ENCODE results near the gene PTPRE. TPM values are rescaled to one million over a fixed set of nuclear protein-coding genes. Genes with fewer than 3 reads are reported as not detected.

PTPRE gene
- total RNA-seq, 1 donor from 2014 or later: 2.4 TPM

DNA sequence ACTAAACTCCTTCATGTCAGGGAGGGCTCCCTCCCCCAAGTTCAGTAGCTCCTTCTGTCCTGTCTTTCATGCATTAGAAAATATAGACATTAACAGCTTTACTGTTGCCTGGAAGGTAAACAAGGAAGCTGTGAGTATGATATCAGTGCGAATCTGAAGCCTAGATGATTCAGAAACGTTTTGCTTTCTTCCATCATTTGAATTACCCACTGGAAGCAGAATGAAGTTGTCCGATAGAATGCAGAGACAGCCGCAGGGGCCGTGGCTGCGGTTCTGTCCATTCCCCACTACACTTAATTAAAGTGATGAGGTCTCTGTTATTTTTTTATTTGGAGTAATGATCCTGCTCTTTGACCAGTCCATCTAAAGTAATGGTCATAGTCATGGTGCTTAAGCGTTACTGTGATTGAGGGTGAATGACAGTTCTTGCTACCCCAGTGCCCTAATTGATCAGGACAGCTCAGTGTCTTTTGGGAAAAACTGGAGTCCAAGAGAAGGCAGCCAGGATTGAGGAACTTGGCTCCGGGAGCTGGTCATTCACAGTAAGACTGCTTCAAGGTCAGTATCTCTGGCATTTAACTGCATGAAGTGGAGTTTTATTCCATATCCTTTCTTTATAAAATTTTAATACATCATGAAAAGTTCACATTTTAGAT, 69.9 kb downstream of the PTPRE start:
- no peak for TF ChIP-seq CTCF (IDR thresholded peaks at IDR 0.05; ENCODE audit: unreplicated experiment)
- Mint-ChIP-seq H3K27me3 (peaks cover 12% of the 10 kb centered on the region), H3K4me3 (ENCODE audit: low read depth) (no peak overlapping the region), H3K27ac (no peak overlapping the region), H3K36me3 (ENCODE audit: insufficient read depth) (peaks cover 1% of the 10 kb centered on the region), H3K4me1 (ENCODE audit: low read depth) (peaks cover 3% of the 10 kb centered on the region), H3K9me3 (ENCODE audit: low read depth) (peaks cover 7% of the 10 kb centered on the region)
- DNase-seq (ENCODE audit: low spot score, unreplicated experiment): no peak

DNA sequence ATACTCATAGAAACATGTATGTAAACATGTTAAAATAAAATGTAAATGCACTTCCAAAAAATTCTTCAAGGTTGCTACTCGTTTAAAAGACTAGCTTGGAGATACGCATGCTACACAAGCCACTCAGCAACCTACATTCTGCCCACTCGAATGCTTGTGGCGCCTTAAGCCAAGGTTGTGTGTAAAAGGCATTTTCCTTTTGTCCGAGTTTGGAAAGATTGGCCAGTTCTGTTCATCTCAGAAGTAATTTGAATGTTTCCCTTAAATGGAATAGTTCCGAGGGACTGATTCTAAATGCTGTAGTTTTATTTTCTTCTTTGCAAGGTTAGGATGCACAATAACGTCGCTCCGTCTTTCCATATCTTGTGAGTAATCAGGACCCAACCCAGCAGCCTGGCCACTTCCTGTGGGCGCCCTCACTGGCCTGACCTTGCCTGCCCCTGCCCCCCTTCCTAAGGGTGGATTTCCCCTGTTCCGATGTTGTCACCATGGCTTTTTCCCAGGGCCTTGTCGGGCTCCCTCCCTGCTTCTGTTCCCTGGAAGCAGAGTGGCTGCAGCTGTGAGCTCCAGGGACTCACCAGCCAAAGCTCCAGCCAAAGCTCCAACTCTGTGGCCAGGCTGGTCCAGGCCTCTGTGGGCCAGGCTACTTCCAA, 70.6 kb downstream of the PTPRE start:
- Mint-ChIP-seq H3K4me1 (ENCODE audit: low read depth) (peaks cover 3% of the 10 kb centered on the region), H3K27ac (no peak overlapping the region), H3K27me3 (peaks cover 12% of the 10 kb centered on the region), H3K36me3 (ENCODE audit: insufficient read depth) (peaks cover 1% of the 10 kb centered on the region), H3K4me3 (ENCODE audit: low read depth) (no peak overlapping the region), H3K9me3 (ENCODE audit: low read depth) (peaks cover 7% of the 10 kb centered on the region)
- no peak for DNase-seq (ENCODE audit: low spot score, unreplicated experiment)
- no peak for TF ChIP-seq CTCF (IDR thresholded peaks at IDR 0.05; ENCODE audit: unreplicated experiment)

DNA sequence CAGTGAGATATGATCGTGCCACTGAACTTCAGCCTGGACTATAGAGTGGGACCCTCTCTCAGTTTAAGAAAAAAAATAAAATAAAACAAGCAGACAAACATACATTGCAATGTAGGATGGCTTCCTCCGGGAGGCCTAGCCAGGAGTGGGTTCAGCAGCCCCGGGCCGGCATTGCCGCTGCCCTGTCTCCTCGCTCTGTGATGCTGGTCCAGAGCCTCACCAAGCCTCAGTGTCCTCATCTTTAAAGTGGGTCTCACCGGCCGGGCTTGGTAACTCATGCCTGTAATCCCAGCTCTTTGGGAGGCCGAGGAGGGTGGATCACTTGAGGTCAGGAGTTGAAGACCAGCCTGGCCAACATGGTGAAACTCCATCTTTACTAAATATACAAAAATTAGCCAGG, 71.6 kb downstream of the PTPRE start:
- no peak overlapping the region for H3K4me3 Mint-ChIP-seq (ENCODE audit: low read depth)
- H3K9me3 Mint-ChIP-seq (ENCODE audit: low read depth): peaks cover 7% of the 10 kb centered on the region
- H3K27ac Mint-ChIP-seq: no peak overlapping the region
- H3K36me3 Mint-ChIP-seq (ENCODE audit: insufficient read depth): peaks cover 1% of the 10 kb centered on the region
- H3K4me1 Mint-ChIP-seq (ENCODE audit: low read depth): peaks cover 3% of the 10 kb centered on the region
- no peak for DNase-seq (ENCODE audit: low spot score, unreplicated experiment)
- H3K27me3 Mint-ChIP-seq: peaks cover 12% of the 10 kb centered on the region
- TF ChIP-seq CTCF (IDR thresholded peaks at IDR 0.05; ENCODE audit: unreplicated experiment): no peak

DNA sequence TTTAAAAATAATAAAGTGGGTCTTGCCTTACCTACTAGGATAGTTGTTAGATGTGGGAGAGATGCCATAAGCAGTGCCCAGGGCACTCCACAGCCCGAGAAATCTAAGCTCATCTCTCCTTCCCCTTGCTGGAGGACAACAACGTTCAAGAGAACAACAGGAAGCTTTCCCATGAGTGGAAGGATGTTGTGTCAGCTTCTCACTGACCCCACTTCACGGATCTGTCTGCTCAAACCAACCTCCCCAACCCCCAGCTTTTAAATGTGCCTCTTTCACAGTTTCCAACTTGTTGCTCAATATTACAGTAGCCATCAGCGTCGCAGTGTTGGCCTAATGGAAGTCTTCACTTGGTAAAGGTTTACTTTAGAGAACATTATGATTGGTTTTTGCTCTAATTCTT, 72.1 kb downstream of the PTPRE start:
- Mint-ChIP-seq H3K4me3 (ENCODE audit: low read depth) (no peak overlapping the region), H3K4me1 (ENCODE audit: low read depth) (peaks cover 3% of the 10 kb centered on the region), H3K36me3 (ENCODE audit: insufficient read depth) (peaks cover 1% of the 10 kb centered on the region), H3K9me3 (ENCODE audit: low read depth) (peaks cover 7% of the 10 kb centered on the region), H3K27me3 (peaks cover 7% of the 10 kb centered on the region), H3K27ac (no peak overlapping the region)
- no peak for DNase-seq (ENCODE audit: low spot score, unreplicated experiment)
- no peak for TF ChIP-seq CTCF (IDR thresholded peaks at IDR 0.05; ENCODE audit: unreplicated experiment)

GRCh38 chr10:127979566-127979965, 72.7 kb downstream of the PTPRE start:
- peaks cover 1% of the 10 kb centered on the region for H3K36me3 Mint-ChIP-seq (ENCODE audit: insufficient read depth)

More at GRCh38 chr10:127979566-127979965, 72.7 kb downstream of the PTPRE start:
- peaks cover 7% of the 10 kb centered on the region for H3K9me3 Mint-ChIP-seq (ENCODE audit: low read depth)
- TF ChIP-seq CTCF (IDR thresholded peaks at IDR 0.05; ENCODE audit: unreplicated experiment): no peak
- H3K27ac Mint-ChIP-seq: no peak overlapping the region
- H3K27me3 Mint-ChIP-seq: peaks cover 7% of the 10 kb centered on the region
- no peak overlapping the region for H3K4me3 Mint-ChIP-seq (ENCODE audit: low read depth)
- H3K4me1 Mint-ChIP-seq (ENCODE audit: low read depth): peaks cover 3% of the 10 kb centered on the region
- DNase-seq (ENCODE audit: low spot score, unreplicated experiment): no peak

All from progenitor cell of endocrine pancreas (in vitro differentiated cells).